HUES6 (cell line): ENCODE results near the gene RAB35.

ENCODE experiments used
- H3K27ac ChIP-seq: 2 replicates; pipeline ENCODE4 v1.7.0; 2013; ENCODE audit warnings: low read depth, mild to moderate bottlenecking, low read length, inconsistent platforms
- H3K27me3 ChIP-seq: 2 replicates; pipeline ENCODE4 v1.6.1; 2013; ENCODE audit warnings: low read length; ENCODE audit not compliant: control insufficient read depth, insufficient read depth
- H3K36me3 ChIP-seq: 2 replicates; pipeline ENCODE4 v1.6.1; 2013; ENCODE audit warnings: low read length; ENCODE audit not compliant: control insufficient read depth, insufficient read depth
- H3K4me1 ChIP-seq: 2 replicates; pipeline ENCODE4 v1.6.1; 2013; ENCODE audit warnings: low read length; ENCODE audit not compliant: control insufficient read depth, insufficient read depth
- H3K4me3 ChIP-seq: 2 replicates; pipeline ENCODE4 v1.5.1; 2013; ENCODE audit warnings: low read depth, low read length
- H3K9ac ChIP-seq: one replicate; pipeline ENCODE4 v1.6.1; 2013; ENCODE audit warnings: mild to moderate bottlenecking, low read length
- H3K9me3 ChIP-seq: 2 replicates; pipeline ENCODE4 v1.6.1; 2013; ENCODE audit warnings: low read depth, low read length; ENCODE audit not compliant: control insufficient read depth, insufficient read depth

RAB35 gene

DNA sequence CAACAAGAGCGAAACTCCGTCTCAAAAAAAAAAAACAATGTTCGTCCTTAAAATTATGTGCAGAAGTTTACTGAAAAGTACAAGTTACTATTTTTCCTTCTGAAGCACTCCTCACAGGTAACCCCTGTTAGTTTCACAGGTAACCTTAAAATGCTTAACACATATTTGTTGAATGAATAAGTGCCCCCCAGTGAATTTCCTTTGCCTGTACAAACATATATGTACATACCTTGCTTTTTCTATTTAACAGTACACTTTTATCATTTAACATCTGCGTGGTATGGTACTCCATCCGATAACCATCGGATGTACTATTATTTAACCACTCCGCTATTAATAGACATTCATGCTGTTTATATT lies 1.4 kb upstream of the RAB35 start:
- peaks cover 20% of the 10 kb centered on the region for H3K4me1 ChIP-seq
- peaks cover 11% of the 10 kb centered on the region for H3K36me3 ChIP-seq
- H3K27ac ChIP-seq = peak overlapping the region; percentile 3; the same call in 1 of the 2 replicates
- H3K9me3 ChIP-seq = no peaks in the 10 kb centered on the region
- no peaks in the 10 kb centered on the region for H3K27me3 ChIP-seq
- peak overlapping the region; percentile 87 for H3K9ac ChIP-seq
- H3K4me3 ChIP-seq = peak overlapping the region; percentile 98

DNA sequence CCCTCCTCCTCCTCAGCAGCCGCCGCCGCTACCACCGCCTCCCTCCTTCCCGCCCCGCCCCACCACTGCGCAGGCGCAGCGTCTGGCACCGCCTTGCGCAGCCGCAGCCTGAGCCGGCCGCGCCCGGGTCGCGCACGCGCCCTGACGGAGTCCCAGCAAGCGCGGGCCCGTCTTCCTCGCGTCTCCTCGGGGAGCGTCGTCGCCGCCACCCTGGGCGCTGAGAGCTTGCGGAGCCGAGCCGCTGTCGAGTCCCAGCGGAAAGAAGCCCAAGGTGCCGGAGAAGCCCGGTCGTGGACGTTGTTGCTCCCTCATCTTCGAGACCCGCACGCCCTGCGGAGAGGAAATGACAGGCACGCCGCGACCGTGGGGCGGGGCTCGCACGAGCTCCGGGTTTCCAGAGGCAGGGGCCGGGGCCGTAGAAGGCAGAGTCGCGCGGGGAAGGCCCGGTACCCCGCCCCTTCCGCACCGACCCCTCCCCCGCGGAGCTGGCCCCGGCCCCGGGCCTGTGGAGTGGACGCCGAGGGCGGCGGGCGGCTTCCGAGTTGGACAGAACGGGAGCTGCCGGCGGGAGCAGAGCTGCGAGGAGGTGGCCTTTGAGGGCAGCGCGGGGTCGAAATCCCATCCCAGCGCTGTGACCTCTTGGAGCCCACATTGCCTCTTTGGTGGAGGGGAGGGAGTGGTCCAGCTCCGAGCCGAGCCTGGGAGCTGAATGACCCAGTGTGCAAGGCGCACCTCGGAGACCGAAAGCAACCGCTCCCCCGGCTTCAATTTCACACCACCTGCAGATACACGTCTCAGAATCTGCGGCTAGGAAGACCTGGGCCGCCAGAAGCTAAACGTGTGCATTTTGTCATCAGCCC lies 469 bp upstream of the RAB35 start:
- Histone ChIP-seq H3K36me3 (peaks cover 11% of the 10 kb centered on the region), H3K4me1 (peaks cover 20% of the 10 kb centered on the region), H3K27me3 (no peaks in the 10 kb centered on the region), H3K9ac (peak overlapping the region; percentile 87), H3K27ac (peak overlapping the region; percentile 78; the same call in 1 of the 2 replicates), H3K4me3 (peak overlapping the region; percentile 98), H3K9me3 (no peaks in the 10 kb centered on the region)

- H3K27me3 ChIP-seq = no peaks in the 10 kb centered on the region
- peak overlapping the region; percentile 68 for H3K4me3 ChIP-seq
- H3K27ac ChIP-seq = no peak overlapping the region
- H3K36me3 ChIP-seq = peaks cover 11% of the 10 kb centered on the region
- peak overlapping the region; percentile 75 for H3K9ac ChIP-seq
- H3K9me3 ChIP-seq = no peaks in the 10 kb centered on the region
- H3K4me1 ChIP-seq = peaks cover 25% of the 10 kb centered on the region
Observed at GRCh38 chr12:120115692-120116440, 687 bp downstream of the RAB35 start.

DNA sequence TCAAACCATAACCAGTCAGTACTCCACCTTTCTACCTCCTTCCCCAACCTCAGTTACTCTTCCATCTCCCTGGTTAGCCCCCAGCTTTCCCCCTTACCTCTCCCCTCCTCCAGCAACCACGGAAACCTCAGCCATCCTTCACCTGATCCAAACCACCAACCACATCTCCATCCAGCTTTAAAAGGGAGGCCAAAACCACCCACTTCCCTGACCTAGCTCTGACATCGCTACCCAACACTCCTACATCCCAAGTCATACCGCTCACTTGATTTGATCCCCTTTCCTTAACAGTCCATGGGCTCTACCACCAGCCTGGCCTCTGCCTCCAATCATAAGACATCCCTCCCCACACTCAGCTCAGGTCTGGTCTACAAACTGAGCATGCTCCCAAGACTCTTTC lies 1.5 kb downstream of the RAB35 start:
- no peaks in the 10 kb centered on the region for H3K9me3 ChIP-seq
- H3K4me3 ChIP-seq = peak overlapping the region; percentile 68; the same call in 1 of the 2 replicates
- peaks cover 32% of the 10 kb centered on the region for H3K4me1 ChIP-seq
- H3K9ac ChIP-seq = peak overlapping the region; percentile 75
- no peaks in the 10 kb centered on the region for H3K27me3 ChIP-seq
- peaks cover 11% of the 10 kb centered on the region for H3K36me3 ChIP-seq
- H3K27ac ChIP-seq = no peak overlapping the region

GRCh38 chr12:120110550-120111501 lies 5.7 kb downstream of the RAB35 start:
- Histone ChIP-seq H3K9ac (peak overlapping the region; percentile 50), H3K27ac (peak overlapping the region; percentile 57; the same call in 1 of the 2 replicates), H3K4me3 (no peak overlapping the region), H3K4me1 (peaks cover 39% of the 10 kb centered on the region), H3K9me3 (no peaks in the 10 kb centered on the region), H3K27me3 (no peaks in the 10 kb centered on the region), H3K36me3 (peaks cover 20% of the 10 kb centered on the region)

DNA sequence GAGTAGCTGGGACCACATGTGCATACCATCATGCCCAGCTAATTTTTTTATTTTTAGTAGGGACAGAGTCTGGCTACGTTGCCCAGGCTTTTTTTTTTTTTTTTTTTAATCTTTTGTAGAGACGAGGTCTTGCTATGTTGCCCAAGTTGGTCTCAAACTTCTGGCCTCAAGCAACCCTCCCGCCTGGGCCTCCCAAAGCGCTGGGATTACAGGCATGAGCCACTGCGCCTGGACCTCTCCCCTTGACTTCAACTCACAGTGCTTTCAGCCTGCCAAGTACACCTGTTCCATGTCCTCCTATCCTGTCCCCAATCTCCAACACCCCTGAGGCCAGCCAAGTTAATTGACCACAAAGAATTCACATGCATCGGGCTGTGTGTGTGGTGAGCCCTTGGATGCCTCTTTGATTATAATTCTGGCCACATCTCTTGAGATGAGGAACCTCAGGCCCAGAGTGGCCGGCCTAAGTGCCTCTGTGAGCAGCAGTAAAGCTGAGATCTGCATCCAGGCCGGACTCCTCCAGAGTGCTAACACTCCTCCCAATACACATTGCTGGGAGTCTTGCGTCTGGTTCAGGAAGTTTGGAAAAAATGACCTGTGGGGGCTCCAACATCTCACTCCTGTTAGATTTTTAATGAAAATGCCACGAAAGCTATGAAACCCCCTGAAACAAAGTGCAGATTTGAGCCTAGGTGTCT lies 6.8 kb downstream of the RAB35 start:
- H3K4me3 ChIP-seq = no peak overlapping the region
- peak overlapping the region; percentile 43; the same call in 1 of the 2 replicates for H3K27ac ChIP-seq
- H3K4me1 ChIP-seq = peaks cover 38% of the 10 kb centered on the region
- H3K9ac ChIP-seq = peak overlapping the region; percentile 35
- H3K36me3 ChIP-seq = peaks cover 27% of the 10 kb centered on the region
- no peaks in the 10 kb centered on the region for H3K27me3 ChIP-seq
- no peaks in the 10 kb centered on the region for H3K9me3 ChIP-seq

GRCh38 chr12:120106151-120106550 lies 10.4 kb downstream of the RAB35 start:
- Histone ChIP-seq H3K27me3 (no peaks in the 10 kb centered on the region), H3K27ac (no peak overlapping the region), H3K4me1 (peaks cover 36% of the 10 kb centered on the region), H3K9me3 (no peaks in the 10 kb centered on the region), H3K9ac (no peak overlapping the region), H3K36me3 (peaks cover 40% of the 10 kb centered on the region), H3K4me3 (no peak overlapping the region)

DNA sequence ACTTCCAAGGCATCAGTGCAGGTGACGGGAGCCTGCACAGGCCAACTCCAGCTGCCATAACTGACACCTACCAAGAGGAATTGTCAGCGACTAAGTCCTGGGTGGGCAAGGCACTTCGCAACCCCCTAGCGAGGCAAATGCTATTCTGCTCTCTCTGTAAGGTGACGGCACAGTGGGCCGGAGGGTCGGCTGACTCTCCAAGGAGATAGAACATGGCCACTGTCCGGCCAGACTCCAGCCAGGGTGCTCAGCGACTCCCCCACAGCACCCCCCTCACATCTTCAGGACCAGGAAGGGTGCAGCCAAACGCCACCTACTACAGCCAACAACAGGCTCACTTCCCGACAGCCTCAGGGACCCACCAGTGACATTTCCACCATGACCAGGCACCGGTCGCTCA lies 13.2 kb downstream of the RAB35 start:
- no peak overlapping the region for H3K9ac ChIP-seq
- peaks cover 62% of the 10 kb centered on the region for H3K36me3 ChIP-seq
- no peak overlapping the region for H3K4me3 ChIP-seq
- H3K27ac ChIP-seq = no peak overlapping the region
- no peaks in the 10 kb centered on the region for H3K9me3 ChIP-seq
- H3K27me3 ChIP-seq = no peaks in the 10 kb centered on the region
- peaks cover 14% of the 10 kb centered on the region for H3K4me1 ChIP-seq

- Histone ChIP-seq H3K9me3 (no peaks in the 10 kb centered on the region), H3K4me1 (peaks cover 11% of the 10 kb centered on the region), H3K36me3 (peaks cover 63% of the 10 kb centered on the region), H3K27ac (no peak overlapping the region), H3K4me3 (no peak overlapping the region), H3K9ac (no peak overlapping the region), H3K27me3 (no peaks in the 10 kb centered on the region)
Observed at GRCh38 chr12:120103044-120103338, 13.6 kb downstream of the RAB35 start.
